Measurements from ENCODE around the gene TCEA2.
A peak's percentile ranks its signal among the peaks of the same experiment; 100 is the strongest.

TCEA2 gene

GRCh38 chr20:64062596-64063388, at the start of gene TCEA2:
Gene TCEA2, plus strand, starts transcription at chr20:64063198. Its CDS starts 115 bp downstream, at chr20:64063313.
- peak; percentile 98 for DNase-seq (ENCODE audit: low spot score)

GRCh38 chr20:64015635-64016034, 47.4 kb upstream of the TCEA2 start:
- DNase-seq (ENCODE audit: low spot score): no peak

GRCh38 chr20:64021124-64021975, 41.6 kb upstream of the TCEA2 start:
- DNase-seq (ENCODE audit: low spot score): no peak

- DNase-seq (ENCODE audit: low spot score): no peak
Measured at GRCh38 chr20:64022671-64023360, 40.2 kb upstream of the TCEA2 start.

GRCh38 chr20:64023361-64024140, 39.4 kb upstream of the TCEA2 start:
- no peak for DNase-seq (ENCODE audit: low spot score)

- no peak for DNase-seq (ENCODE audit: low spot score)
Measured at GRCh38 chr20:64024141-64024990, 38.6 kb upstream of the TCEA2 start.

GRCh38 chr20:64025101-64025825, 37.7 kb upstream of the TCEA2 start:
- DNase-seq (ENCODE audit: low spot score): no peak

- DNase-seq (ENCODE audit: low spot score): no peak
Measured at GRCh38 chr20:64025826-64026412, 37.1 kb upstream of the TCEA2 start.

- DNase-seq (ENCODE audit: low spot score): no peak
Measured at GRCh38 chr20:64027981-64028685, 34.9 kb upstream of the TCEA2 start.

- no peak for DNase-seq (ENCODE audit: low spot score)
Measured at GRCh38 chr20:64029293-64030117, 33.5 kb upstream of the TCEA2 start.

- no peak for DNase-seq (ENCODE audit: low spot score)
Measured at GRCh38 chr20:64030371-64031134, 32.4 kb upstream of the TCEA2 start.

GRCh38 chr20:64031822-64032314, 31.1 kb upstream of the TCEA2 start:
- no peak for DNase-seq (ENCODE audit: low spot score)

- no peak for DNase-seq (ENCODE audit: low spot score)
Measured at GRCh38 chr20:64032706-64033624, 30.0 kb upstream of the TCEA2 start.

GRCh38 chr20:64033981-64034493, 29.0 kb upstream of the TCEA2 start:
- no peak for DNase-seq (ENCODE audit: low spot score)

- no peak for DNase-seq (ENCODE audit: low spot score)
Measured at GRCh38 chr20:64035066-64035932, 27.7 kb upstream of the TCEA2 start.
